ENCODE data around the gene NAP1L4. TPM values are rescaled to one million over a fixed set of nuclear protein-coding genes. Genes with fewer than 3 reads are reported as not detected.
A peak's percentile ranks its signal among the peaks of the same experiment; 100 is the strongest.

NAP1L4 gene
- total RNA-seq, 1 experiment from 2014 or later, result 212 TPM

GRCh38 chr11:3010004-3010403 lies 17.9 kb upstream of the NAP1L4 start:
- Mint-ChIP-seq H3K4me1 (no peaks in the 10 kb centered on the region), H3K27me3 (ENCODE audit: low read depth) (no peaks in the 10 kb centered on the region), H3K4me3 (no peak overlapping the region), H3K36me3 (ENCODE audit: insufficient read depth in 1 of 3, low read depth in 3 of 3) (peaks cover 23 to 87% (median 58%) of the 10 kb centered on the region in 3 experiments; a peak in 6 of 7 replicates), H3K9me3 (no peaks in the 10 kb centered on the region), H3K27ac (peak overlapping the region in 1 of 3 experiments; percentile 88; a peak in 1 of 7 replicates)
- Histone ChIP-seq H3K9me3 (ENCODE audit: control insufficient read depth, low read depth, low read length) (no peaks in the 10 kb centered on the region), H4K5ac (ENCODE audit: insufficient read length, low read depth, low read length) (no peak overlapping the region), H3K56ac (ENCODE audit: insufficient read length, low read depth, low read length) (no peak overlapping the region), H3K79me1 (ENCODE audit: insufficient read depth, low read depth, low read length, poor library complexity, severe bottlenecking) (no peaks in the 10 kb centered on the region), H3K27me3 (ENCODE audit: insufficient read depth, low read length) (no peaks in the 10 kb centered on the region), H2BK15ac (ENCODE audit: low read depth, low read length) (no peak overlapping the region), H2BK20ac (ENCODE audit: low read depth, low read length, poor library complexity, severe bottlenecking) (no peak overlapping the region), H3K23me2 (ENCODE audit: insufficient read length, low read depth, low read length, poor library complexity, severe bottlenecking) (no peaks in the 10 kb centered on the region), H3K18ac (ENCODE audit: insufficient read length, low read depth, low read length) (no peak overlapping the region), H4K91ac (ENCODE audit: insufficient read length, low read depth, low read length) (no peak overlapping the region), H3K79me2 (ENCODE audit: insufficient read depth, low read length) (no peaks in the 10 kb centered on the region), H3K9ac (ENCODE audit: extremely low read depth, insufficient read length, low read length) (no peak overlapping the region), H3K4ac (ENCODE audit: low read depth, low read length) (no peak overlapping the region), H2AK5ac (ENCODE audit: insufficient read length, low read length) (no peak overlapping the region), H2BK120ac (ENCODE audit: low read depth, low read length, poor library complexity, severe bottlenecking) (no peak overlapping the region), H3K4me2 (ENCODE audit: insufficient read depth, insufficient read length, low read length) (no peak overlapping the region), H4K20me1 (ENCODE audit: control insufficient read depth, insufficient read depth, insufficient read length) (no peaks in the 10 kb centered on the region), H4K8ac (replicated peaks; ENCODE audit: insufficient read length, low read depth, low read length) (no peak overlapping the region), H2AFZ (ENCODE audit: low read length) (no peak overlapping the region), H3K14ac (ENCODE audit: insufficient read depth, low read length) (no peak overlapping the region), H3K27ac (ENCODE audit: insufficient read length, low read depth, low read length) (no peak overlapping the region), H3K4me1 (ENCODE audit: insufficient read depth, low read length) (no peaks in the 10 kb centered on the region), H2BK12ac (ENCODE audit: insufficient read length, low read depth, low read length) (no peak overlapping the region), H2BK5ac (ENCODE audit: insufficient read length, low read length) (no peak overlapping the region), H3K23ac (ENCODE audit: insufficient read length, low read depth, low read length) (no peak overlapping the region), H3T11ph (ENCODE audit: low read length) (no peak overlapping the region)
- WGBS (ENCODE audit: extremely low coverage, insufficient read length, low lambda C conversion rate), result no CpG with 5 or more reads among the region's 13 CpGs
- TF ChIP-seq CTCF (conservative IDR thresholded peaks at IDR 0.05), result no peak
- no peak for DNase-seq

Measured in H9 (cell line).